ENCODE measurements around the gene NKX3-2. TPM values are rescaled to one million over a fixed set of nuclear protein-coding genes. Genes with fewer than 3 reads are reported as not detected.

Gene NKX3-2
- total and polyA plus RNA-seq, 2 of the 8 experiments (the other 6 are each of a cell fraction or from before 2014, with no cell fraction given): 0.13 TPM; not detected in 1

GRCh38 chr4:13553081-13553480 is 8.8 kb upstream of the NKX3-2 start:
- no peak overlapping the region for H2BK20ac ChIP-seq (ENCODE audit: low read length)
- WGBS, 2 experiments (ENCODE audit: extremely low coverage in 1 of 2, insufficient coverage in 1 of 2, insufficient read length in 1 of 2, insufficient replicate concordance in 2 of 2, low coverage in 1 of 2, low lambda C conversion rate in 2 of 2, missing lambda C conversion rate in 1 of 2): 93% methylated on average over 1 of the region's 1 CpG; no CpG with 5 or more reads in 1 of the 2 experiments
- TF ChIP-seq CHD1 (IDR thresholded peaks at IDR 0.05; ENCODE audit: low read depth, low read length) (no peak), SP4 (IDR thresholded peaks at IDR 0.05; ENCODE audit: low read length) (no peak), RXRA (IDR thresholded peaks at IDR 0.05; ENCODE audit: insufficient read depth, low read depth, low read length) (no peak), GABPA (IDR thresholded peaks at IDR 0.05; ENCODE audit: borderline replicate concordance, insufficient read depth, low read length) (no peak), MAX (IDR thresholded peaks at IDR 0.05) (no peak), RFX5 (IDR thresholded peaks at IDR 0.05; ENCODE audit: borderline replicate concordance, low read depth, low read length) (no peak), CBX8 (IDR thresholded peaks at IDR 0.05; ENCODE audit: borderline replicate concordance, low read depth, low read length) (no peak), HDAC2 (IDR thresholded peaks at IDR 0.05; ENCODE audit: borderline replicate concordance in 1 of 2, low read depth in 2 of 2, low read length in 2 of 2) (no peak), CEBPB (IDR thresholded peaks at IDR 0.05; ENCODE audit: low read depth, low read length) (no peak), NRF1 (IDR thresholded peaks at IDR 0.05; ENCODE audit: low read depth, low read length) (no peak), TBP (IDR thresholded peaks at IDR 0.05; ENCODE audit: low read depth, low read length) (no peak), SIN3A (conservative IDR thresholded peaks at IDR 0.05 in 1 of 2, IDR thresholded peaks at IDR 0.05 in 1 of 2; ENCODE audit: low read depth in 1 of 2, low read length in 2 of 2) (no peak), RAD21 (IDR thresholded peaks at IDR 0.05 in 1 of 2, conservative IDR thresholded peaks at IDR 0.05 in 1 of 2; ENCODE audit: low read depth in 2 of 2, low read length in 2 of 2) (no peak)
- H3K79me2 ChIP-seq (ENCODE audit: control insufficient read depth in 1 of 2, insufficient read depth in 2 of 2, low read length in 2 of 2): no peaks in the 10 kb centered on the region
- H2BK5ac ChIP-seq (ENCODE audit: low read depth, low read length): no peak overlapping the region
- H2BK120ac ChIP-seq (replicated peaks; ENCODE audit: low read depth, low read length): no peak overlapping the region
- H2BK12ac ChIP-seq (ENCODE audit: low read depth, low read length): no peak overlapping the region
- H3K23ac ChIP-seq (ENCODE audit: insufficient read length): no peak overlapping the region
- no peak overlapping the region for H3K9ac ChIP-seq (replicated peaks in 1 of 4; ENCODE audit: extremely low read depth in 1 of 4, low read depth in 3 of 4, low read length in 3 of 4)
- H3K4me1 ChIP-seq (replicated peaks in 1 of 4; ENCODE audit: control insufficient read depth in 3 of 4, insufficient read depth in 4 of 4, low read length in 3 of 4): no peaks in the 10 kb centered on the region
- no peak overlapping the region for H3K4me2 ChIP-seq (ENCODE audit: insufficient read depth in 1 of 2, low read depth in 2 of 2, low read length in 2 of 2)
- DNase-seq (ENCODE audit: low read depth in 1 of 2, low spot score in 2 of 2) (no peak), FAIRE-seq (no peak)
- ChIA-PET POLR2A (ENCODE audit: partially characterized antibody) (no interaction called here), CTCF (ENCODE audit: partially characterized antibody) (interaction anchor here (1.1 to 2.0 kb wide), 4 partner anchors 9 to 829 kb away, joined by 3 to 6 read pairs (median 5); partner anchors contain the start of gene NKX3-2)
- no peak overlapping the region for H4K8ac ChIP-seq (ENCODE audit: extremely low read depth, insufficient read depth, low read length)
- no peak overlapping the region for H3K27ac ChIP-seq (ENCODE audit: low read depth, low read length)
- H2AFZ ChIP-seq (ENCODE audit: low read length): no peak overlapping the region
- H3K79me1 ChIP-seq (ENCODE audit: low read depth, low read length): no peaks in the 10 kb centered on the region
- H4K5ac ChIP-seq (ENCODE audit: insufficient read length, low read depth, low read length): no peak overlapping the region
- H3K4ac ChIP-seq (replicated peaks; ENCODE audit: insufficient read length, low read depth, low read length): no peak overlapping the region
- no peaks in the 10 kb centered on the region for H3K9me3 ChIP-seq (ENCODE audit: insufficient read depth in 2 of 2, low read depth in 1 of 2, low read length in 1 of 2)
- peaks cover 3% of the 10 kb centered on the region; the same call in 1 of the 2 replicates for H3K23me2 ChIP-seq (ENCODE audit: low read depth, low read length)
- no peak overlapping the region for H2BK15ac ChIP-seq (ENCODE audit: low read length)
- H3K27me3 ChIP-seq (replicated peaks in 1 of 4; ENCODE audit: control insufficient read depth in 3 of 4, extremely low read depth in 1 of 4, insufficient read depth in 3 of 4, low read length in 3 of 4): peaks cover 3 to 20% (median 10%) of the 10 kb centered on the region in 4 experiments
- no peak overlapping the region for H2AK5ac ChIP-seq (ENCODE audit: low read depth, low read length)
- no peak overlapping the region for H3K14ac ChIP-seq (ENCODE audit: insufficient read length)
- H4K91ac ChIP-seq (replicated peaks; ENCODE audit: insufficient read length, low read length): no peak overlapping the region
- H3K36me3 ChIP-seq (ENCODE audit: control insufficient read depth in 2 of 4, insufficient read depth in 4 of 4, low read length in 3 of 4): no peaks in the 10 kb centered on the region
- no peaks in the 10 kb centered on the region for H4K20me1 ChIP-seq (replicated peaks in 1 of 2; ENCODE audit: control insufficient read depth in 1 of 2, insufficient read depth in 2 of 2, low read length in 2 of 2)
- H3K18ac ChIP-seq (ENCODE audit: extremely low read depth, low read length): no peak overlapping the region
- no peak overlapping the region for H3K56ac ChIP-seq (replicated peaks; ENCODE audit: insufficient read length, low read depth, low read length)
- H3K4me3 ChIP-seq (ENCODE audit: extremely low read depth in 1 of 4, insufficient read depth in 2 of 4, low read depth in 3 of 4, low read length in 4 of 4): no peak overlapping the region

All from H1 (cell line).